H1 (cell line): ENCODE data around the gene SLC30A3. TPM values are rescaled to one million over a fixed set of nuclear protein-coding genes. Genes with fewer than 3 reads are reported as not detected.

Experiments used
- CTCF ChIA-PET: fragments of 300-600 bp; sonication (Branson Sonifier 250); formaldehyde crosslinking; loops from one replicate; lab custom pipeline; 2021; ENCODE audit not compliant: partially characterized antibody; lab: Charles Lee
- POLR2A ChIA-PET: fragments of 300-600 bp; sonication (Branson Sonifier 250); formaldehyde crosslinking; loops from one replicate; lab custom pipeline; 2021; ENCODE audit warnings: inconsistent platforms; ENCODE audit not compliant: partially characterized antibody; lab: Charles Lee
- DNase-seq, 2 experiments: peaks; one replicate each; pipeline versions ENCODE4 v3.0.0 to v3.0.0-alpha.2; 2010 to 2022; ENCODE audit warnings: low spot score in 2 of 2, low read depth in 1 of 2, mixed read lengths in 1 of 2
- FAIRE-seq: peaks from 2 replicates; lab custom pipeline; 2011; peaks lifted over from hg19 to GRCh38; lab: Jason Lieb, UNC
- H2AFZ ChIP-seq: 2 replicates; pipeline ENCODE4 v1.8.1; 2012; ENCODE audit warnings: low read length, inconsistent platforms
- H2AK5ac ChIP-seq: 2 replicates; pipeline ENCODE4 v1.6.1; 2013; ENCODE audit warnings: low read depth, low read length
- H2BK120ac ChIP-seq: replicated peaks from 2 replicates; pipeline ENCODE3; 2013; ENCODE audit warnings: low read depth, low read length, inconsistent platforms
- H2BK12ac ChIP-seq: 2 replicates; pipeline ENCODE4 v1.6.1; 2013; ENCODE audit warnings: low read depth, low read length
- H2BK15ac ChIP-seq: 2 replicates; pipeline ENCODE4 v1.6.1; 2013; ENCODE audit warnings: low read length
- H2BK20ac ChIP-seq: 2 replicates; pipeline ENCODE4 v1.6.1; 2013; ENCODE audit warnings: low read length
- H2BK5ac ChIP-seq: 2 replicates; pipeline ENCODE4 v1.6.1; 2013; ENCODE audit warnings: low read depth, low read length
- H3K14ac ChIP-seq: 2 replicates; pipeline ENCODE4 v1.6.1; 2013; ENCODE audit warnings: inconsistent platforms; ENCODE audit not compliant: insufficient read length
- H3K18ac ChIP-seq: 2 replicates; pipeline ENCODE4 v1.6.1; 2013; ENCODE audit warnings: low read length; ENCODE audit errors: extremely low read depth
- H3K23ac ChIP-seq: 2 replicates; pipeline ENCODE4 v1.6.1; 2013; ENCODE audit warnings: inconsistent platforms; ENCODE audit not compliant: insufficient read length
- H3K23me2 ChIP-seq: 2 replicates; pipeline ENCODE4 v1.6.1; 2013; ENCODE audit warnings: low read depth, low read length
- H3K27ac ChIP-seq: 2 replicates; pipeline ENCODE4 v1.6.1; 2011; ENCODE audit warnings: low read depth, low read length, inconsistent platforms
- H3K27me3 ChIP-seq, 4 experiments: replicated peaks in 1 of 4; 1 replicate in 1 of 4; 2 replicates in 3 of 4; pipeline versions ENCODE4 v1.6.1 to v1.8.1; 2011 to 2013; ENCODE audit warnings: low read length in 3 of 4, mild to moderate bottlenecking in 3 of 4, inconsistent platforms in 2 of 4, mixed read lengths in 2 of 4, moderate library complexity in 1 of 4; ENCODE audit not compliant: control insufficient read depth in 3 of 4, insufficient read depth in 3 of 4; ENCODE audit errors: extremely low read depth in 1 of 4
- H3K36me3 ChIP-seq, 4 experiments: 2 replicates each; pipeline versions ENCODE4 v1.6.1 to v1.8.1; 2011 to 2013; ENCODE audit warnings: mild to moderate bottlenecking in 4 of 4, low read length in 3 of 4, moderate library complexity in 2 of 4, control low read depth in 1 of 4, inconsistent platforms in 1 of 4; ENCODE audit not compliant: insufficient read depth in 4 of 4, control insufficient read depth in 2 of 4
- H3K4ac ChIP-seq: replicated peaks from 2 replicates; pipeline ENCODE3; 2013; ENCODE audit warnings: low read length, low read depth, mixed read lengths, inconsistent platforms; ENCODE audit not compliant: insufficient read length
- H3K4me1 ChIP-seq, 4 experiments: replicated peaks in 1 of 4; 1 replicate in 1 of 4; 2 replicates in 3 of 4; pipeline versions ENCODE4 v1.6.1 to v1.8.1; 2011 to 2013; ENCODE audit warnings: low read length in 3 of 4, inconsistent platforms in 2 of 4, mixed read lengths in 1 of 4; ENCODE audit not compliant: insufficient read depth in 4 of 4, control insufficient read depth in 3 of 4
- H3K4me2 ChIP-seq, 2 experiments: 2 replicates each; pipeline versions ENCODE4 v1.6.1 to v1.8.1; 2011 to 2013; ENCODE audit warnings: low read depth in 2 of 2, low read length in 2 of 2, control low read depth in 1 of 2, inconsistent platforms in 1 of 2, mild to moderate bottlenecking in 1 of 2; ENCODE audit not compliant: insufficient read depth in 1 of 2
- H3K4me3 ChIP-seq, 4 experiments: fragments of 200-600, 300-600 bp in 1 of 4; sonication (generic), shearing (Covaris generic), sonication (Bioruptor Twin) in 1 of 4; 2 replicates each; pipeline versions ENCODE4 v1.5.1 to v1.8.1; 2011 to 2016; ENCODE audit warnings: low read length in 4 of 4, low read depth in 3 of 4, control low read depth in 2 of 4, inconsistent platforms in 2 of 4, mild to moderate bottlenecking in 2 of 4, mixed read lengths in 1 of 4, moderate library complexity in 1 of 4; ENCODE audit not compliant: insufficient read depth in 2 of 4; ENCODE audit errors: extremely low read depth in 1 of 4
- H3K56ac ChIP-seq: replicated peaks from 2 replicates; pipeline ENCODE3; 2013; ENCODE audit warnings: low read depth, mild to moderate bottlenecking, mixed read lengths, low read length, inconsistent platforms; ENCODE audit not compliant: insufficient read length
- H3K79me1 ChIP-seq: 2 replicates; pipeline ENCODE4 v1.6.1; 2013; ENCODE audit warnings: low read depth, low read length, control low read depth
- H3K79me2 ChIP-seq, 2 experiments: 2 replicates each; pipeline versions ENCODE4 v1.6.1 to v1.8.1; 2012 to 2013; ENCODE audit warnings: low read length in 2 of 2, mild to moderate bottlenecking in 2 of 2, inconsistent platforms in 1 of 2; ENCODE audit not compliant: insufficient read depth in 2 of 2, control insufficient read depth in 1 of 2
- H3K9ac ChIP-seq, 4 experiments: replicated peaks in 1 of 4; 1 replicate in 1 of 4; 2 replicates in 3 of 4; pipeline versions ENCODE4 v1.6.1 to v1.8.1; 2011 to 2013; ENCODE audit warnings: low read depth in 3 of 4, low read length in 3 of 4, control low read depth in 2 of 4, mild to moderate bottlenecking in 2 of 4, moderate library complexity in 2 of 4, inconsistent platforms in 1 of 4; ENCODE audit errors: extremely low read depth in 1 of 4
- H3K9me3 ChIP-seq, 2 experiments: 2 replicates each; pipeline versions ENCODE4 v1.6.1 to v1.8.1; 2012 to 2013; ENCODE audit warnings: mild to moderate bottlenecking in 2 of 2, moderate library complexity in 2 of 2, control low read depth in 1 of 2, inconsistent platforms in 1 of 2, low read depth in 1 of 2, low read length in 1 of 2, mixed read lengths in 1 of 2; ENCODE audit not compliant: insufficient read depth in 2 of 2
- H4K20me1 ChIP-seq, 2 experiments: replicated peaks in 1 of 2; 2 replicates each; pipeline versions ENCODE3 to v1.8.1; 2011 to 2013; ENCODE audit warnings: inconsistent platforms in 2 of 2, low read length in 2 of 2, mild to moderate bottlenecking in 1 of 2; ENCODE audit not compliant: insufficient read depth in 2 of 2, control insufficient read depth in 1 of 2
- H4K5ac ChIP-seq: 2 replicates; pipeline ENCODE4 v1.6.1; 2013; ENCODE audit warnings: low read length, low read depth, mixed read lengths, inconsistent platforms; ENCODE audit not compliant: insufficient read length
- H4K8ac ChIP-seq: 2 replicates; pipeline ENCODE4 v1.8.0; 2013; ENCODE audit warnings: mild to moderate bottlenecking, moderate library complexity, low read length, inconsistent platforms; ENCODE audit not compliant: insufficient read depth; ENCODE audit errors: extremely low read depth
- H4K91ac ChIP-seq: replicated peaks from 2 replicates; pipeline ENCODE3; 2013; ENCODE audit warnings: low read length, mixed read lengths, inconsistent platforms; ENCODE audit not compliant: insufficient read length
- BACH1 ChIP-seq: IDR thresholded peaks from 2 replicates; pipeline ENCODE4 v1.6.1; 2012; ENCODE audit warnings: low read length, improper control_type of control experiment
- CBX5 ChIP-seq: fragments of 300-800, 300-1000 bp; sonication (generic); IDR thresholded peaks from 2 replicates; pipeline ENCODE4 v1.7.1; 2016; ENCODE audit warnings: antibody characterized with exemption, low read length, low read depth
- CBX8 ChIP-seq: fragments of 300-800, 300-1000 bp; sonication (generic); IDR thresholded peaks from 2 replicates; pipeline ENCODE4 v1.7.1; 2016; ENCODE audit warnings: low read depth, low read length, borderline replicate concordance
- CEBPB ChIP-seq: IDR thresholded peaks from 2 replicates; pipeline ENCODE4 v1.6.1; 2012; ENCODE audit warnings: low read depth, low read length
- CREB1 ChIP-seq: IDR thresholded peaks from 2 replicates; pipeline ENCODE4 v1.6.1; 2012; ENCODE audit warnings: inconsistent platforms
- CTBP2 ChIP-seq: IDR thresholded peaks from 2 replicates; pipeline ENCODE4 v1.7.0; 2011; ENCODE audit warnings: borderline replicate concordance, mild to moderate bottlenecking, moderate library complexity, mixed read lengths, low read length; ENCODE audit not compliant: insufficient read depth, insufficient read length
- EGR1 ChIP-seq: IDR thresholded peaks from 2 replicates; pipeline ENCODE4 v1.6.1; 2011; ENCODE audit warnings: low read depth, low read length, borderline replicate concordance
- GABPA ChIP-seq: IDR thresholded peaks from 2 replicates; pipeline ENCODE4 v1.6.1; 2011; ENCODE audit warnings: mild to moderate bottlenecking, low read length, moderate library complexity, borderline replicate concordance; ENCODE audit not compliant: insufficient read depth
- JUN ChIP-seq: IDR thresholded peaks from 2 replicates; pipeline ENCODE4 v1.6.1; 2011; ENCODE audit warnings: low read depth, mild to moderate bottlenecking, improper control_type of control experiment, low read length
- KDM1A ChIP-seq: fragments of 200-600, 300-600 bp; sonication (generic); IDR thresholded peaks from 2 replicates; pipeline ENCODE4 v1.7.1; 2016; ENCODE audit warnings: mild to moderate bottlenecking, low read length, borderline replicate concordance
- KDM4A ChIP-seq: IDR thresholded peaks from one replicate; pipeline ENCODE4 v1.7.1; 2012; ENCODE audit warnings: low read depth, mild to moderate bottlenecking, moderate library complexity, low read length, inconsistent platforms; ENCODE audit not compliant: severe bottlenecking
- MAX ChIP-seq: IDR thresholded peaks from 2 replicates; pipeline ENCODE4 v1.6.1; 2012; ENCODE audit warnings: inconsistent platforms
- PHF8 ChIP-seq: fragments of 200-600 bp; sonication (generic); conservative IDR thresholded peaks from 2 replicates; pipeline ENCODE4 v1.7.1; 2012; ENCODE audit warnings: low read depth, mild to moderate bottlenecking, inconsistent platforms, low read length, moderate library complexity
- POU5F1 ChIP-seq: IDR thresholded peaks from 2 replicates; pipeline ENCODE4 v1.6.1; 2011; ENCODE audit warnings: low read depth, mild to moderate bottlenecking, low read length, moderate library complexity
- SIX5 ChIP-seq: IDR thresholded peaks from 2 replicates; pipeline ENCODE4 v1.6.1; 2011; ENCODE audit warnings: mild to moderate bottlenecking, low read depth, low read length
- WGBS, 2 experiments: shearing (Covaris generic) in 1 of 2; methylation state at CpG; one replicate each; pipeline versions ENCODE4 v1.1.6 to v1.1.7; 2013 to 2015; ENCODE audit warnings: low lambda C conversion rate in 2 of 2, mixed read lengths in 2 of 2, inconsistent platforms in 1 of 2, low coverage in 1 of 2, missing lambda C conversion rate in 1 of 2; ENCODE audit not compliant: insufficient replicate concordance in 2 of 2, insufficient coverage in 1 of 2, insufficient read length in 1 of 2; ENCODE audit errors: extremely low coverage in 1 of 2, missing lambda C conversion rate in 1 of 2; 5-methylcytosine and 5-hydroxymethylcytosine counted together
- polyA plus RNA-seq, 7 experiments: library from polyadenylated mRNA; depleted of rRNA in 3 of 7; stranded (reverse) in 5 of 7; unstranded in 2 of 7; fragments of >200 nt in 5 of 7; fragments of 200-250 nt in 2 of 7; gene quantifications; 1 replicate in 5 of 7; 2 replicates in 1 of 7; 4 replicates in 1 of 7; pipeline versions ENCODE4 v1.2.1 to v1.2.3, GENCODE V29; 2011 to 2013; ENCODE audit warnings: missing spikeins in 2 of 7, mixed read lengths in 2 of 7
- total RNA-seq: library from RNA; stranded (reverse); fragmentation: NEBNext Ultra II Directional; extraction: Animal tissue kit (Norgen Biotek cat#: 25700); gene quantifications from 2 replicates; pipeline ENCODE4 v1.2.1, GENCODE V29; 2021

SLC30A3 gene
- total and polyA plus RNA-seq, 2 of the 8 experiments (the other 6 are each of a cell fraction or from before 2014, with no cell fraction given) = 15.2 to 30.7 TPM

GRCh38 chr2:27204566-27204965 lies 58.3 kb downstream of the SLC30A3 start:
- CTCF ChIA-PET = interaction anchor here (0.8 to 1.1 kb wide), 2 partner anchors 15 to 98 kb away, joined by 3 read pairs; no protein-coding TSS in a partner anchor
- TF ChIP-seq CTBP2 = no peak
- no peak for TF ChIP-seq POU5F1
- TF ChIP-seq CEBPB = no peak
- TF ChIP-seq CBX8 = no peak
- TF ChIP-seq MAX = no peak
- TF ChIP-seq EGR1 = no peak
- TF ChIP-seq CREB1 = no peak
- TF ChIP-seq PHF8 = no peak
- TF ChIP-seq SIX5 = no peak
- no peak for TF ChIP-seq CBX5
- no peak for TF ChIP-seq BACH1
- no peak for TF ChIP-seq GABPA
- TF ChIP-seq KDM1A = no peak
- TF ChIP-seq KDM4A = no peak
- TF ChIP-seq JUN = no peak

More at GRCh38 chr2:27204566-27204965, 58.3 kb downstream of the SLC30A3 start:
- peaks cover 0 to 4% of the 10 kb centered on the region in 2 experiments; a peak in 1 of 4 replicates for H3K79me2 ChIP-seq
- H3K4me3 ChIP-seq = no peak overlapping the region
- peaks cover 0 to 23% of the 10 kb centered on the region in 2 experiments for H4K20me1 ChIP-seq
- no peak overlapping the region for H3K23ac ChIP-seq
- H3K18ac ChIP-seq = no peak overlapping the region
- DNase-seq (no peak), FAIRE-seq (no peak)
- POLR2A ChIA-PET = interaction anchor here (1.3 to 2.1 kb wide), 3 partner anchors 13 to 37 kb away, joined by 3 to 7 read pairs (median 5); partner anchors contain the start of gene CAD
- no peak overlapping the region for H2BK5ac ChIP-seq
- 96% methylated on average over 8 of the region's 8 CpGs; no CpG with 5 or more reads in 1 of the 2 experiments for WGBS, 2 experiments
- no peak overlapping the region for H3K56ac ChIP-seq
- no peaks in the 10 kb centered on the region for H3K27me3 ChIP-seq
- no peaks in the 10 kb centered on the region for H3K79me1 ChIP-seq
- H3K4ac ChIP-seq = no peak overlapping the region
- H4K8ac ChIP-seq = no peak overlapping the region
- H3K4me1 ChIP-seq = no peaks in the 10 kb centered on the region; a peak in 1 of 7 replicates
- no peak overlapping the region for H2BK12ac ChIP-seq
- no peak overlapping the region for H2BK120ac ChIP-seq
- no peak overlapping the region for H2AFZ ChIP-seq
- H3K9ac ChIP-seq = no peak overlapping the region
- no peak overlapping the region for H3K27ac ChIP-seq
- H2BK20ac ChIP-seq = no peak overlapping the region
- no peak overlapping the region for H3K14ac ChIP-seq
- H4K91ac ChIP-seq = no peak overlapping the region
- H3K4me2 ChIP-seq = no peak overlapping the region
- H4K5ac ChIP-seq = no peak overlapping the region
- no peak overlapping the region for H2BK15ac ChIP-seq
- no peaks in the 10 kb centered on the region for H3K9me3 ChIP-seq
- H3K23me2 ChIP-seq = no peaks in the 10 kb centered on the region
- peaks cover 59 to 91% (median 82%) of the 10 kb centered on the region in 4 experiments for H3K36me3 ChIP-seq
- H2AK5ac ChIP-seq = no peak overlapping the region
